Kidney (tissue), 14 donors: ENCODE data around the gene OSBP2. TPM values are rescaled to one million over a fixed set of nuclear protein-coding genes. Genes with fewer than 3 reads are reported as not detected.

ENCODE experiments used
- DNase-seq, 5 donors: peaks; one replicate each; pipeline ENCODE4 v3.0.0-alpha.2; 2013 to 2020
- FAIRE-seq: peaks from 2 replicates; lab custom pipeline; 2012; peaks lifted over from hg19 to GRCh38; lab: Jason Lieb, UNC
- H3K27ac ChIP-seq, 2 donors: one replicate each; pipeline ENCODE4 v1.7.0; 2013; ENCODE audit warnings: low read depth in 2 of 2, low read length in 2 of 2, inconsistent platforms in 1 of 2
- H3K27me3 ChIP-seq: one replicate; pipeline ENCODE4 v1.7.1; 2013; ENCODE audit warnings: low read length, inconsistent platforms; ENCODE audit not compliant: control insufficient read depth, insufficient read depth
- H3K36me3 ChIP-seq, 3 donors: one replicate each; pipeline versions ENCODE4 v1.7.0 to v1.7.1; 2013; ENCODE audit warnings: low read length in 3 of 3, control low read depth in 1 of 3, inconsistent platforms in 1 of 3; ENCODE audit not compliant: insufficient read depth in 3 of 3, control insufficient read depth in 2 of 3
- H3K4me1 ChIP-seq, 3 donors: one replicate each; pipeline versions ENCODE4 v1.7.0 to v1.7.1; 2013; ENCODE audit warnings: low read length in 3 of 3, inconsistent platforms in 1 of 3, low read depth in 1 of 3; ENCODE audit not compliant: control insufficient read depth in 2 of 3, insufficient read depth in 2 of 3
- H3K4me3 ChIP-seq, 3 donors: one replicate each; pipeline versions ENCODE4 v1.7.0 to v1.8.1; 2013; ENCODE audit warnings: low read length in 3 of 3, control low read depth in 1 of 3, inconsistent platforms in 1 of 3
- H3K9ac ChIP-seq, 3 donors: one replicate each; pipeline versions ENCODE4 v1.7.0 to v1.7.1; 2013; ENCODE audit warnings: low read length in 3 of 3, control low read depth in 1 of 3, inconsistent platforms in 1 of 3
- H3K9me3 ChIP-seq, 3 donors: one replicate each; pipeline versions ENCODE4 v1.7.0 to v1.7.1; 2013; ENCODE audit warnings: low read length in 3 of 3, control low read depth in 1 of 3, inconsistent platforms in 1 of 3; ENCODE audit not compliant: control insufficient read depth in 2 of 3, insufficient read depth in 1 of 3
- CTCF ChIP-seq: IDR thresholded peaks from 3 replicates; pipeline ENCODE4 v1.5.1; 2012; ENCODE audit warnings: mild to moderate bottlenecking, moderate library complexity, borderline replicate concordance; ENCODE audit not compliant: insufficient read depth; ENCODE audit errors: extremely low read depth
- intact Hi-C: fragments of 100-400 bp; cut with DNase I; formaldehyde crosslinking; loops from one replicate; pipeline ENCODE4 v1.11.1; 2022
- polyA plus RNA-seq: library from polyadenylated mRNA; stranded (reverse); fragments of 350-450 nt; fragmentation: Illumina TruSeq; extraction: RNeasy Lipid Tissue Mini Kit (QIAGEN cat#74804); gene quantifications from one replicate; pipeline ENCODE4 v1.2.3, GENCODE V29; 2014; ENCODE audit warnings: low read depth, low replicate concordance; ENCODE audit not compliant: insufficient read depth
- total RNA-seq: library from RNA; stranded (reverse); fragmentation: NEBNext Ultra II Directional; extraction: Animal tissue kit (Norgen Biotek cat#: 25700); gene quantifications from one replicate; pipeline ENCODE4 v1.2.1, GENCODE V29; 2021
- donor health status: control.
- donor health status: control.
- donor health status: control.
- donor health status: control.
- donor health status: control.
- donor health status: DM: yes; HTN: yes; CAD: no.
- donor health status: Normal renal cell carcinoma (clear cell type).

OSBP2 gene
- total and polyA plus RNA-seq, 2 donors from 2014 or later: 3.4 to 4.0 TPM

- TF ChIP-seq CTCF: no peak
- Histone ChIP-seq H3K4me1 (no peaks in the 10 kb centered on the region), H3K27ac (no peak overlapping the region), H3K4me3 (no peak overlapping the region), H3K36me3 (no peaks in the 10 kb centered on the region), H3K9me3 (no peaks in the 10 kb centered on the region), H3K9ac (no peak overlapping the region), H3K27me3 (no peaks in the 10 kb centered on the region)
- no peak for DNase-seq
- no peak for FAIRE-seq
- intact Hi-C loops: no loop called here
These were observed 13.5 kb upstream of the OSBP2 start for GRCh38 chr22:30680991-30681770.

- Histone ChIP-seq H3K27me3 (no peaks in the 10 kb centered on the region), H3K4me3 (no peak overlapping the region), H3K4me1 (no peaks in the 10 kb centered on the region), H3K36me3 (no peaks in the 10 kb centered on the region), H3K27ac (no peak overlapping the region), H3K9ac (no peak overlapping the region), H3K9me3 (no peaks in the 10 kb centered on the region)
- DNase-seq: no peak
- intact Hi-C loops: no loop called here
- no peak for FAIRE-seq
- TF ChIP-seq CTCF: no peak
These were observed 12.8 kb upstream of the OSBP2 start for GRCh38 chr22:30681831-30682230.

DNA sequence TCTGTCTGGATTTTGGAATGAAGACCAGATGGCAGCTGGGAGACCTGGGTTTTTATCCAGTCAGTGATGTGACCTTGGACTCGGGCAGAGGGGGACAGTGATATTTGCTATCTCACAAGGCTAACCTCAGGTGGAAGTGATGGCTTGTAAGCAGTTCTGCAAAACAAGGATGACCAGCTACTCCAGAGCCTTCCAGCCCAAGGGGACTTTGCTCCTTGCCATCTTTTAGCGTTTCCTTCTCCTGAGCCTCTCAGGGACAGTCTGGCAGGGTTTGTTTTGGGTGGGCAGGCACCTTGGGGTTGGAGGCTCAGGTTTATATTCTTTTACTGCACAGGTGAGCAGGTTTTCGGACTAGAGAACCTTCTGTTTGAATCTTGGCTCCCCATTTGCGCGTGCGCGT lies 9.5 kb upstream of the OSBP2 start:
- no peak for FAIRE-seq
- no peak for DNase-seq

More for the DNA sequence above, 9.5 kb upstream of the OSBP2 start:
- H3K4me3 ChIP-seq: no peak overlapping the region
- H3K9me3 ChIP-seq: no peaks in the 10 kb centered on the region
- no peaks in the 10 kb centered on the region for H3K27me3 ChIP-seq
- H3K36me3 ChIP-seq: no peaks in the 10 kb centered on the region
- intact Hi-C loops: no loop called here
- no peak overlapping the region for H3K27ac ChIP-seq
- H3K9ac ChIP-seq: no peak overlapping the region
- TF ChIP-seq CTCF: no peak
- no peaks in the 10 kb centered on the region for H3K4me1 ChIP-seq
